Endometrium (tissue), 2 donors: ENCODE measurements around the gene INO80D.
A peak's percentile ranks its signal among the peaks of the same experiment; 100 is the strongest.
"Not testable (repeated sequence)": the region's sequence is repeated elsewhere in the genome, so short reads cannot be mapped to it uniquely, and the experiment has no call there.

Experiments
- FAIRE-seq: peaks from 2 replicates; lab custom pipeline; 2012; peaks lifted over from hg19 to GRCh38; lab: Jason Lieb, UNC
- donor health status: control.
- donor health status: control.

INO80D gene

DNA sequence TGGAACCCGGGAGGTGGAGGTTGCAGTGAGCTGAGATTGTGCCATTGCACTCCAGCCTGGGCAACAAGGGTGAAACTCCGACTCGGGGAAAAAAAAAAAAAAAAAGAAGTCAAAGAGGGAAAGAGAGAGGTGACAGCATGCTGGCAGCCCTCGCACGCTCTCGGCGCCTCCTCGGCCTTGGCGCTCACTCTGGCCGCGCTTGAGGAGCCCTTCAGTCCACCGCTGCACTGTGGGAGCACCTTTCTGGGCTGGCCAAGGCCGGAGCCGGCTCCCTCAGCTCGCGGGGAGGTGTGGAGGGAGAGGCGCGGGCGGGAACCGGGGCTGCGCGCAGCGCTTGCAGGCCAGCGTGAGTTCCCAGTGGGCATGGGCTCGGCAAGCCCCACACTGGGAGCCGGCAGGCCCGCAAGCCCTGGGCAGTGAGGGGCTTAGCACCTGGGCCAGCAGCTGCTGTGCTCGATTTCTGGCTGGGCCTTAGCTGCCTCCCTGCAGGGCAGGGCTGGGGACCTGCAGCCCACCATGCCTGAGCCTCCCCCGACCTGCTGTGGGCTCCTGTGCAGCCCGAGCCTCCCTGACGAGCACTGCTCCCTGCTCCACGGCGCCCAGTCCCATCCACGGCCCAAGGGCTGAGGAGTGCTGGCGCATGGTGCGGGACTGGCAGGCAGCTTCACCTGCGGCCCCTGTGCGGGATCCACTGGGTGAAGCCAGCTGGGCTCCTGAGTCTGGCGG, 108.9 kb downstream of the INO80D start:
- FAIRE-seq, result not testable (repeated sequence)

GRCh38 chr2:205976120-205976814, 109.7 kb downstream of the INO80D start:
- no peak for FAIRE-seq

GRCh38 chr2:205975082-205975949, 110.7 kb downstream of the INO80D start:
- no peak for FAIRE-seq

- FAIRE-seq, result no peak
Measured at GRCh38 chr2:205972113-205972512, 113.9 kb downstream of the INO80D start.

DNA sequence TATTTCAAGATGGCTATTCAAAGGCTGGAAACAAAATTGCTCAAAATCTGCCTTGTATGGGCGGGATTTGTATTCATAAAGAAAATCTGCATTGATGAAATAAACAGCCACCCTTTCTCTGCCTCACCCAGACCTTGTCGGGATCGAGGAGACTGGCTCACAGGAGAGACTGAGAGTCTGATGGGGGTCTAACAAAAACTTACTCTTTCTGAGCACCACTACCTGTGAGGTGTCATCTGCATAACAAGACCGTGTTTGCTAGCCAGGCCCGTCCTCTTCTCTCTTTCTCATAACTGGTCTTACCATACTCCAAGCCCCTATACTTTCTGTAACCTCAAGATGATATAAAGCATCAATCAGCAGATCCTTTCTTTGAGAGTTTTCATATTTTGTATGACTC, 115.6 kb downstream of the INO80D start:
- no peak for FAIRE-seq

DNA sequence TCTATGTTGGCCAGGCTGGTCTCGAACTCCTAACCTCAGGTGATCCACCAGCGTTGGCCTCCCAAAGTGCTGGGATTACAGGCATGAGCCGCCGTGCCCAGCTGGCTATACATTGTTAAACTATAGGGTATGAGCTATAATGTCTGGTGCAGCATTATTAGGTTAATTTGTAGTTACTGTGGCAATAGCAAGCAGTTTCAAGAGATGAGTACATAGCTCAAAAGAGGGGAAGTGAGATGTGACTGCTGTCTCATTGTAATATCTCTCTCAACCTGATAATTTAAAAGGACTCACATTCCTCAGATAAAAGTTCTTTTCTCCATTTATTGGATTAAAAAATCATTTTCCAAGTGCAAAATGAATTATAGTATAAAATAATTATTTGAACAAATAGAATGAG, 116.4 kb downstream of the INO80D start:
- no peak for FAIRE-seq

DNA sequence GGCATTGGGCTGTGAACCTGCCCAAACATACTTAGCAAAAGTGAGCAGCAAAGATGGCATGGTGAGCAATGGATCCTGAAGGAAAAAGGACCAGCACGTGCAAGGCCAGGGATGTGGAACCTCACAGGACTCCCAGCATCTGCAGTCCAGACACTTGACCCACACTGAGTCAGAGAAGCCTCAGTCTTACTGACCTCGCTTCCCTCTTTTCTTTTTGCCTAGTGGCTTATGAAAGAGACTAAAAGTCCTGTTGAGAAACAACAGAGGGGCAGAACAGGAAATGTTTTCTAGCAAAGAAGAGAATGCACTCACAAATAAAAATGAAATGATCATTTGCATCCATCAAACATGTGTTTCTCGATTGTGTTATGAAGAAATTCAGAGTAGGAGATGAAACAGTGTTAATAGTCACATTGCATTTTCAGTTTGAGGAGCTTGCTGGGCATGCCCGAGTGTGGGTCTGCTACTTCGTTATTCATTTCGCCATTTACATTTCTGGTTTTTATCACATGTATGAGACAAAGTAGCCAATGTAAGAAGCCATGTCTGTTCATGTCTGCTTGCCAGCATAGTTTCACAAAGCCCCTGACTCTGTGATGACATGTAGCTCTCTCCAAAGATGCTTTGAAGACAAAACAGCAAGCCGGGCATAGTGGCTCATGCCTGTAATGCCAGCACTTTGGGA, 118.4 kb downstream of the INO80D start:
- no peak for FAIRE-seq

DNA sequence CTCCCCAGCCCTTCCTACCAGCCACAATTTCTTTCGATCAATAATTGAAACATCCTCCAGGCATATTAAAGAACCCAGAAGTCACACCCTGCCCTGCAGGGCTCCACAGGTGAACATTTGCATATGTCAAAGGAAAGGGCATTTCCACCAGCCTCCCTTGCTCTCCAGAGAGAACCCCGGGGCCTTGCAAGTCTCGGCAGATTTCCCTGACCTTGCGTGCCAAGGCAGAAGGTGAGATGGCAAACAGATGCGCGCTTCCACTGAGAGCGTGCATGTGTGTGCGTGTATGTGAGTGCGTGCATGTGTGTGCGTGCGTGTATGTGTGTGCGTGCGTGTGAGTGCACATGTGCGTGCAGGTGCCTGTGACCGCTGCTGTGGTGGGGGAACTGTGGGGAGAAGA, 120.3 kb downstream of the INO80D start:
- no peak for FAIRE-seq

DNA sequence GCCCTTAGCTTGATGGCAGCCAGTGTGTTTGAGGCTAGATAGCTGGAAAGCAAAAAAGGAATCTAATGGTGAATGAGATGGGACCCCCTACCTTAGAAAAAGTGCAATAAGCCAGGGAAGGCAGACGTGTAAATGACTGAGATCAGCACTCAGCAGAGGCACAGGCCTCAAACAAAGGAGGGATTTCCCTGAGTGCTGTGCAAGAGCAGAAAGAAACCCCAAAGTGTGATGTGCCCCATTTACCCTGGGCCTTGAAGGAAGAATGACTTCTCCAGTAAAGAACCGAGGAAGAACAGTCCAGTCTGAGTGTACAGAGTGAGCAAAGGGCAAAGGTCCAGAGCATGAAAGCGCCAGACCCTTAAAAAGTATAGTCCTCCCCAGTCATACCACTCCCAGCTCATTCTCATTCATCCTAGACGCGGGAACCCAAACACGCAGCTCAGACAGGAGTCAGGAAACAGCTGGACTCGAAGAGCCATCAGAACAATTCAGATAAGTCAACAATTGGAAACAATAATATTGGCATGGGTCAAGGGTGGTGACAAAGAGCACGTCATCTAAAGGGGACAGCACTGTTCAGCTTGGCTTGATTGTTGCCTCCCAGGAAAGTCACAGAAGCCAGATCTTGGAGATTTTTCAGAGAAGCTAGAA, 121.7 kb downstream of the INO80D start:
- FAIRE-seq, result no peak

GRCh38 chr2:205959521-205959920, 126.5 kb downstream of the INO80D start:
- FAIRE-seq, result no peak

DNA sequence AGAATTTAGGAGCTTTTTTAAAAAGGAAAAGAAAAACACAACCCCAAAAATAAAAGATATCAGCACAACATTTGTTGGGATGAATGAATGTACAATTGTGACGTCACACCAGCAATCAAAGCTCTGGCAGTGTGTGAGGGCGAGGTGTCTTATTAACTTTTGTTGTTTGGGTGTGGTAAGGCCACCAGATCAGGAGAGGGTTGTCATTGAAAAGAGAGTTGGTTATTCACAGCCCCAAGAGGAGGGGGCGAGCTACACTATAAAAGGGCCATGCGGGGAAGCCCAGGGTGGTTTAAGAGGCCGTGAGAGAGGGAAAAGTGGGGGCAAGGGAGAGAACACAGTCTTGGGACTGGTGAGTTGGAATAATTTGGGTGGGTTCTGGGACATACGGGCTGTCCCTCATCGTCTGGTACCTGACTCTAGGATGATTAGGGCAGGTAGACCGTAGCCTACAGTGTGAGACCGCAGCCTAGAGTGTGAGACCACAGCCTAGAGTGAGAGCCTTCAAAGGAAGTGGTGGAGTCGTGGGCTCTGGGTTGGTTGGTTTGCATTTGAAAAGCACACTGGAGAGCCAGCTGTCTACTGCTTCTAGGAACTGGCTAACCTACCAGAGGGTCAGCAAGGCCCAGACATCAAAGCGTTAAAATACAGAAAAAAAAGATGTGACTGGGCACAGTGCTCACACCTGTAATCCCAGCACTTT, 128.4 kb downstream of the INO80D start:
- no peak for FAIRE-seq

DNA sequence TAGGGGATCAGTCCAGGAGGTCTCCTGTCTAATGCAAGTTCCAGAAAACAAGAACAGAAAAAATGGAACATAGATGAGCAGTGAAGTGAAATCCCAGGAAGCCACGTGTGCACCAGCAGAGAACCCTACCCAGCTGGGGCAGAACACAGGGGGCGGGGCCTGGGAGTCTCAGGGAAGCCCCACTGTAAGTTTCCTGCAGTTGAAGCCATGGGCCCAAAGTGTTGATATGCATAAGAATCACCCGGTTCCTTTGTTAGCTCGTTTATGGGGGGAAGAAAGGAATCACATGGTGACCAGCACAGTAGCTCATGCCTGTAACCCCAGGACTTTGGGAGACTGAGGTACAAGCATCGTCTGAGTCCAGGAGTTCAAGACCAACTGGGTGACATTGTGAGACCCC, 131.3 kb downstream of the INO80D start:
- no peak for FAIRE-seq

DNA sequence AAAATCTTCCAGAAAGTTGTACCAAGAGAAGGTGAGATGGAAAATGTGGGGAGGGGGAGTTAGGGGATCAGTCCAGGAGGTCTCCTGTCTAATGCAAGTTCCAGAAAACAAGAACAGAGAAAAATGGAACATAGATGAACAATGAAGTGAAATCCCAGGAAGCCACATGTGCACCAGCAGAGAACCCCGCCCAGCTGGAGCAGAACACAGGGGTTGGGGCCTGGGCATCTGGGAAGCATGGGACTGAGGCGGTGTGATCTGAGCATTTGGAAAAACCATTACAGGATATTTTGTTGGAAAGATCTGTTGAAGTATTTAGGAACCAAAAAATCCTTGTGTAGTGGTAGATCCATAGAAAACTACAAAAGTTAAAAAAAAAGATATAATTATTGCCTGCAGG, 133.7 kb downstream of the INO80D start:
- FAIRE-seq, result no peak

GRCh38 chr2:205948883-205949282, 137.1 kb downstream of the INO80D start:
- FAIRE-seq, result no peak

- no peak for FAIRE-seq
Measured at GRCh38 chr2:205948496-205948837, 137.5 kb downstream of the INO80D start.

GRCh38 chr2:205947621-205948495, 138.1 kb downstream of the INO80D start:
- FAIRE-seq, result peak; percentile 66

DNA sequence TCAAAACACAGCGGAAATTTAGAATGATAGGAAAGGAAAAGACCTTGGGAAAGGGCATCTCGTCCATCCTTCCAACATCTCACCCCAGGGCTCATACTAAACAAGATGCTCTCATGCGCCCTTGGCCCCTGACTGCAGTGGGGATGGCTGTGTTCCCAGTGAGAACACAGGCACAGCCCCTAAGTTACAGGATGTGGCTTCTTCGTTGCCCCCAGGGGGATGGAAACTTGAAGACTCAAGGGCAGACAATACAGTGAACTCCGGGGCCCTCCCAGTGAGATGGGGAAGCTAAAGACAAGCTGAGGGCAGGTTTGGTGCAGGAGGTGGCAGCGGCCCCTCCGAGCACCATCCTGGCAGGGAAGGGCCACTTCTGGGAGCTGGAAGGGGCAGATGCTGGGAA, 139.7 kb downstream of the INO80D start:
- no peak for FAIRE-seq
